Muscle of leg (tissue), 11 donors: Measurements from ENCODE around the gene ELK3. TPM values are rescaled to one million over a fixed set of nuclear protein-coding genes. Genes with fewer than 3 reads are reported as not detected.

Experiments
- DNase-seq: peaks from one replicate; pipeline ENCODE4 v3.0.0; 2013
- H3K27ac ChIP-seq: one replicate; pipeline ENCODE4 v1.5.1; 2013; ENCODE audit warnings: mild to moderate bottlenecking, low read length, control low read depth
- H3K27me3 ChIP-seq: one replicate; pipeline ENCODE4 v1.6.1; 2013; ENCODE audit warnings: low read length; ENCODE audit not compliant: control insufficient read depth, insufficient read depth
- H3K36me3 ChIP-seq: one replicate; pipeline ENCODE4 v1.6.1; 2013; ENCODE audit warnings: low read length; ENCODE audit not compliant: control insufficient read depth, insufficient read depth
- H3K4me1 ChIP-seq: one replicate; pipeline ENCODE4 v1.6.1; 2013; ENCODE audit warnings: low read length; ENCODE audit not compliant: control insufficient read depth, insufficient read depth
- H3K4me3 ChIP-seq: one replicate; pipeline ENCODE4 v1.5.1; 2013; ENCODE audit warnings: low read length, control low read depth
- H3K9me3 ChIP-seq: replicated peaks from 2 replicates; pipeline ENCODE4 v1.6.1; 2013; ENCODE audit warnings: low read depth, low read length; ENCODE audit not compliant: control insufficient read depth
- WGBS: methylation state at CpG from one replicate; pipeline ENCODE4 v1.1.5; 2013; ENCODE audit warnings: missing lambda C conversion rate; ENCODE audit not compliant: insufficient coverage; 5-methylcytosine and 5-hydroxymethylcytosine counted together
- polyA plus RNA-seq, 8 donors: library from polyadenylated mRNA; unstranded; fragments of 120-200 nt; gene quantifications; one replicate each; pipeline versions ENCODE4 v1.2.1 to v1.2.3, GENCODE V29; 2013; ENCODE audit warnings: inconsistent platforms in 1 of 8, low replicate concordance in 1 of 8; ENCODE audit not compliant: insufficient read length in 8 of 8, insufficient read depth in 1 of 8
- total RNA-seq: library from RNA; stranded (reverse); fragments of 120-200 nt; gene quantifications from one replicate; pipeline ENCODE4 v1.2.4, GENCODE V29; 2013

Gene ELK3
- total and polyA plus RNA-seq, 9 donors, result 19.8 to 55.5 (median 40.2) TPM

- Histone ChIP-seq H3K27ac (peak overlapping the region; percentile 78), H3K4me1 (peaks cover 7% of the 10 kb centered on the region), H3K27me3 (no peaks in the 10 kb centered on the region), H3K4me3 (no peak overlapping the region), H3K36me3 (no peaks in the 10 kb centered on the region), H3K9me3 (no peaks in the 10 kb centered on the region)
- peak; percentile 73 for DNase-seq
- 20% methylated on average over 1 of the region's 10 CpGs for WGBS
These were observed 14.8 kb downstream of the ELK3 start for GRCh38 chr12:96208801-96209549.

- 50% methylated on average over 4 of the region's 19 CpGs for WGBS
- Histone ChIP-seq H3K4me1 (peaks cover 7% of the 10 kb centered on the region), H3K27ac (peak overlapping the region; percentile 78), H3K27me3 (no peaks in the 10 kb centered on the region), H3K4me3 (no peak overlapping the region), H3K36me3 (no peaks in the 10 kb centered on the region), H3K9me3 (no peaks in the 10 kb centered on the region)
- DNase-seq, result no peak
These were observed 16.3 kb downstream of the ELK3 start for GRCh38 chr12:96210376-96211055.

- H3K27ac ChIP-seq, result peak overlapping the region; percentile 73
- H3K27me3 ChIP-seq, result no peaks in the 10 kb centered on the region
- DNase-seq, result peak; percentile 63
- 67% methylated on average over 1 of the region's 3 CpGs for WGBS
- H3K4me3 ChIP-seq, result no peak overlapping the region
- no peaks in the 10 kb centered on the region for H3K36me3 ChIP-seq
- H3K4me1 ChIP-seq, result peaks cover 9% of the 10 kb centered on the region
- no peaks in the 10 kb centered on the region for H3K9me3 ChIP-seq
These were observed 17.8 kb downstream of the ELK3 start for GRCh38 chr12:96211988-96212387.

GRCh38 chr12:96212456-96213375, 18.5 kb downstream of the ELK3 start:
- Histone ChIP-seq H3K9me3 (no peaks in the 10 kb centered on the region), H3K27ac (peak overlapping the region; percentile 73), H3K27me3 (no peaks in the 10 kb centered on the region), H3K4me1 (peaks cover 9% of the 10 kb centered on the region), H3K4me3 (no peak overlapping the region), H3K36me3 (no peaks in the 10 kb centered on the region)
- DNase-seq, result no peak
- 60% methylated on average over 3 of the region's 10 CpGs for WGBS

- Histone ChIP-seq H3K27ac (no peak overlapping the region), H3K9me3 (no peaks in the 10 kb centered on the region), H3K4me3 (no peak overlapping the region), H3K4me1 (peaks cover 6% of the 10 kb centered on the region), H3K36me3 (no peaks in the 10 kb centered on the region), H3K27me3 (no peaks in the 10 kb centered on the region)
- no CpG with 5 or more reads among the region's 7 CpGs for WGBS
- no peak for DNase-seq
These were observed 19.7 kb downstream of the ELK3 start for GRCh38 chr12:96213869-96214268.

- peaks cover 17% of the 10 kb centered on the region for H3K4me1 ChIP-seq
- 86% methylated on average over 8 of the region's 8 CpGs for WGBS
- H3K27me3 ChIP-seq, result no peaks in the 10 kb centered on the region
- no peaks in the 10 kb centered on the region for H3K9me3 ChIP-seq
- no peaks in the 10 kb centered on the region for H3K36me3 ChIP-seq
- DNase-seq, result no peak
- H3K27ac ChIP-seq, result no peak overlapping the region
- no peak overlapping the region for H3K4me3 ChIP-seq
These were observed 21.7 kb downstream of the ELK3 start for GRCh38 chr12:96215919-96216273.

GRCh38 chr12:96218989-96219678, 25.0 kb downstream of the ELK3 start:
- DNase-seq, result no peak
- WGBS, result 97% methylated on average over 7 of the region's 11 CpGs
- no peaks in the 10 kb centered on the region for H3K36me3 ChIP-seq

GRCh38 chr12:96219700-96220206, 25.6 kb downstream of the ELK3 start:
- Histone ChIP-seq H3K36me3 (no peaks in the 10 kb centered on the region), H3K9me3 (no peaks in the 10 kb centered on the region), H3K4me1 (peaks cover 31% of the 10 kb centered on the region), H3K4me3 (no peak overlapping the region), H3K27me3 (no peaks in the 10 kb centered on the region), H3K27ac (peak overlapping the region; percentile 74)
- 83% methylated on average over 14 of the region's 15 CpGs for WGBS
- peak; percentile 43 for DNase-seq

More at GRCh38 chr12:96218989-96219678, 25.0 kb downstream of the ELK3 start:
- peak overlapping the region; percentile 52 for H3K27ac ChIP-seq
- H3K9me3 ChIP-seq, result no peaks in the 10 kb centered on the region
- peaks cover 29% of the 10 kb centered on the region for H3K4me1 ChIP-seq
- no peak overlapping the region for H3K4me3 ChIP-seq
- no peaks in the 10 kb centered on the region for H3K27me3 ChIP-seq

GRCh38 chr12:96220902-96221301, 26.7 kb downstream of the ELK3 start:
- Histone ChIP-seq H3K27me3 (no peaks in the 10 kb centered on the region), H3K9me3 (no peaks in the 10 kb centered on the region), H3K4me1 (peaks cover 37% of the 10 kb centered on the region), H3K4me3 (no peak overlapping the region), H3K27ac (no peak overlapping the region), H3K36me3 (peaks cover 3% of the 10 kb centered on the region)
- 65% methylated on average over 5 of the region's 5 CpGs for WGBS
- peak; percentile 44 for DNase-seq
